HT1080 (cell line): ENCODE data around the gene FUBP3. TPM values are rescaled to one million over a fixed set of nuclear protein-coding genes. Genes with fewer than 3 reads are reported as not detected.

Experiments used
- DNase-seq: peaks from one replicate; pipeline ENCODE4 v3.0.0-alpha.2; 2015; ENCODE audit warnings: low read depth
- polyA plus RNA-seq, 2 experiments: library from polyadenylated mRNA; depleted of rRNA; stranded (reverse); fragments of >200 nt; gene quantifications; 2 replicates each; pipeline ENCODE4 v1.2.3, GENCODE V29; 2015
- total RNA-seq: library from RNA; depleted of rRNA; stranded (reverse); fragments of >200 nt; shearing (Covaris generic); gene quantifications from 2 replicates; pipeline ENCODE4 v1.2.3, GENCODE V29; 2014; rRNA removed

FUBP3 gene, protein sequence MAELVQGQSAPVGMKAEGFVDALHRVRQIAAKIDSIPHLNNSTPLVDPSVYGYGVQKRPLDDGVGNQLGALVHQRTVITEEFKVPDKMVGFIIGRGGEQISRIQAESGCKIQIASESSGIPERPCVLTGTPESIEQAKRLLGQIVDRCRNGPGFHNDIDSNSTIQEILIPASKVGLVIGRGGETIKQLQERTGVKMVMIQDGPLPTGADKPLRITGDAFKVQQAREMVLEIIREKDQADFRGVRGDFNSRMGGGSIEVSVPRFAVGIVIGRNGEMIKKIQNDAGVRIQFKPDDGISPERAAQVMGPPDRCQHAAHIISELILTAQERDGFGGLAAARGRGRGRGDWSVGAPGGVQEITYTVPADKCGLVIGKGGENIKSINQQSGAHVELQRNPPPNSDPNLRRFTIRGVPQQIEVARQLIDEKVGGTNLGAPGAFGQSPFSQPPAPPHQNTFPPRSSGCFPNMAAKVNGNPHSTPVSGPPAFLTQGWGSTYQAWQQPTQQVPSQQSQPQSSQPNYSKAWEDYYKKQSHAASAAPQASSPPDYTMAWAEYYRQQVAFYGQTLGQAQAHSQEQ
- total RNA-seq, result 113 TPM in 2 replicates
- 76.4 and 97.7 TPM in 2 replicates for polyA plus RNA-seq (2015; cell fraction: cytosol; rRNA removed)
- polyA plus RNA-seq (2015; cell fraction: nucleus; rRNA removed), result 88.8 and 104 TPM in 2 replicates

DNA sequence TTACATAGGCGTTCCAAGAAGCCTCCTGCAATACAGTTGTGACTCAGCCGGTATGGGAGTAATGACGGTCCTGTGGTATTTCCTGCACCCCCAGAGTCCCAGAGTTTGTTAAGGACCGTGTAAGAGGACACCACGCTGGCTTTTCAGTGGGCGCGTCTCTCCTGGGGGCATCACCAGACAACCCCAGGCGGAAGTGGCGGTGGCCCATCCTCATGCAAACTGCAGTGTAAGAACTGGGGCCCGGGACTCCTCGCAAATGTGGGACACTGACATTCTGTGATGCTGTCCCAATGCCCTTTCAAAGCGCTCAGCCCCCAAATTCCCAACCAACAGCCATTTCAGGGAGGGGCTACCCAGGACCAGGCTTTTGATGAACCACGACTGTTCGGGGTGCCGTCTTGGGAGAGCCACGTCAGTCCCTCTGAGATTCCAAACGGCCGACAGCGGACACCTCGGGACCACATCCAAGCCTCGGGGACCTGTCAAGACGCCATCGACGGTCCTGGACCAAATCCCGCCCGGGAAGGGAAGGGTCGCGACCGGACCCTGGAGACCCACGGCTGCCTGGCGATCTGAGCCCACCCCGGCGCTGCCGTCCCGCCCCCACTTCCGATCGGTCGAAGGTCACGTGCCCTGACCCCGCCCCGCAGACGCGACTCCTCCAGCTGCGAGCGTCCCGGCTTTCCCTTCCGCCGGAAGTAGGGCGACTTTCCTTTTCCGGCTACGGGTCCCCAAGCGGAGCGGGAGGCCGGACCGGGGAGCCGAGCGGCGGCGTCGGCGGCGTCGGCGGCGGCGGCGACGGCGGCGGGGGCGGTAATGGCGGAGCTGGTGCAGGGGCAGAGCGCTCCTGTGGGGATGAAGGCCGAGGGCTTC lies at the start of gene FUBP3:
Gene FUBP3, plus strand, starts transcription at position 713 of the 873 bp plus-strand sequence. Its CDS starts 104 bp downstream, at position 817.
- peak; percentile 92 for DNase-seq

DNA sequence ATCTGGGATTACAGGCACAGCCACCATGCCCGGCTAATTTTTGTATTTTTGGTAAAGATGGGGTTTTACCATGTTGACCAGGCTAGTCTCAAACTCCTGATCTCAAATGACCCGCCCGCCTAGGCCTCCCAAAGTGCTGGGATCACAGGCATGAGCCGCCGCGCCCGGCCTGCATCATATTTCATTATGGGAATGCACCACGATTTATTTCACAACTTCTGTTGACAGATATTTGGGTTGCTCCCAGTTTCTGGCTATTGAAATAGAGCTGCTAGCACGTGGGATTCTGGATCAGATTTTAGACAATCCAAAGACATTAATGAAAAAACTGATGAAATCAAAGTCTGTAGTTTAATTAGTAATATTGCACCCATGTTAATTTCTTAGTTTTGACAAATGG lies 48.4 kb upstream of the FUBP3 start:
- DNase-seq, result no peak

DNA sequence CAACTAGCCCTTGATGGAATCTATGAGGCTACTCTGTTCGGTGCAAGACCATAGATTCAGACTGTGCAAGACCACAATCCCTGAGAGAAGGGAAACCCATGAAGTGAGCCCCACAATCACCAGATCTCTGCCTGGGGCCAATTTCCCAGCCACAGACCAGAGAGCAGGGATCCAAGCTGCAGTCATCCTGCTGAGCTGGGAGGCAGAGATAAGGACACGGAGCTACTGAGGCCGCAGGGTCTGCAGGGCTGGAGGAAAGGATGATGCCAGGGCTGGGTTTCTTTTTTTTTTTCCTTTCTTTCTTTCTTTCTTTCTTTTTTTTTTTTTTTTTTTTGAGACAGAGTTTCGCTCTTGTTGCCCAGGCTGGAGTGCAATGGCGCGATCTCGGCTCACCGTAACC lies 47.7 kb upstream of the FUBP3 start:
- no peak for DNase-seq

DNA sequence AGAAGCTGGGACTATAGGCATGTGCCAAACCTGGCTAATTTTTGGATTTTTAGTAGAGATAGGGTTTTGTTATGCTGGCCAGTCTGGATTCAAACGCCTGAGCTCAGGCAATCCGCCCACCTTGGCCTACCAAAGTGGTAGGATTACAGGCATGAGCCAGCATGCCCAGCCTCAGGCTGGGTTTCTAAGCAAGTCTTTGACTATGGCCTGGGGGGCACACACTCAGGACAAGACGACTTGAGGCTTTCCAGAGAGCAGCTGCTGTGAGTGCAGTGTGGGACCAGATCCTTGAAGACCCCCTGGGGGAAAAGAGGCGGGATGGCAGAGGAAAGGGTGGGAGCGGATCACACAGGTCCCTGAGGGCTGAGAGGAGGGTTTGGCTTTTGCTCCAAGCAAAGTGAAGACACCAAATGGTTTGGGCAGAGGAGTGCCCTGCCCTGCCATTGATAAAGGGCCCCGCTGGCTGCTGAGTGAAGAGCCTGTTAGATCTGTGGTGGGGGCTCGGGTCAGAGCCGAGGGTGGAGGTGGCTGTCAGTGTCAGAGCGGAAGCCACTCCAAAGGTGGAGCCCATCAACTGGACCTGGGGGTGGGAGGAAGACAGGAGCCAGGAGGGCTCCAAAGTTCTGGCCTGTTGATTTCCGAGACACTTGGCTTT lies 46.8 kb upstream of the FUBP3 start:
- no peak for DNase-seq

DNA sequence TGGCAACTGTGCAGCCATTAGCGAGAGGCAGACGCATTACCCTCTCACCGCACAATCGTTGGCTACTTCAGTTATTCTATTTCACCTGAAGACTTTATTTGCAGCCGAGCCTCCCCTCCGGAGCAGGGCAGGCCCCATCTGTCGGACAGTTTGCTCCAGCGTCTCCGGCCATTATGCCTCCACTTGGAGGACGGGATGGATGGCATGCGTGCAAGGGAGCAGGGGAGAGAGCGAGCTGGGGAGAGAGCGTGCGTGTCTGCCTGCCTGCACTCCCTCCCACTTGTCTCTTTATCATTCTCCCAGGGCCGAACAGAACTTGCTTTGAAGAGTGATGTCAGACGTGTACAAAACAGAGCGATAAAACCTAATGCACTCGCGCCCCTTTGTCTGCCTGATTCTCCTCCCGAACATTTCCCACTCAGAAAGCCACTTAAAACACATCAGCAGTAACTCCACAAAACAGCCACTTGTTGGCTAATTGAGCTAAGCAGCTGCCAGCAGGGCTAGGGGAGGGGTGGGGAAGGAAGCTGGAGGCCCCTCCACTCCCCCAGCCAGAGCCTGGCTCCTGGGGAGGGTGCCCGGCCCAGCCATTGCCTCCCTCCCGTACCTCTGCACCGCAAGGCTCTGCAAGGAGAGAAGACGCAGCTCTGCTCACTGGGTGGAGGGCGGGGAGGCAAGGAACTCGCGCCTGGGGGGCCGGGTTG lies 43.4 kb upstream of the FUBP3 start:
- no peak for DNase-seq

DNA sequence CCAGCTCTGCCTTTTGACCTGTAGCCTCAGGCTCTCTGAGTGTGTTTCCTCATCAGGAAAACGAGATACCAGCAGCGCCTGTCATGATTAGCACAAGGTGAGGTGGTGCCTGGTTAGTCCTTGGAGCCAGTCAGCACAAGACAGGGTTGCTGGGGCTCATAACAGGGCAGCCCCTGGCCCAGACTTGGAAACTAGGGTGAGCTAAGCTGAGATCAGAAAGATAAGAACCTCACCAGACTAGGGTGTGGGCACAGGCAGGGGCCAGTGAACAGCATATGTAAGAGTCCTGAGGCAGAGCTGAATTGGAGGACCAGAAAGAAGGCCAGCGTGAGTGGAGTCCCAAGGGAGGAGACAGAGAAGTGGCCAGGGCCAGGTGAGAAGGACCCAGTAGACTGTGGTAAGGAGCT lies 42.7 kb upstream of the FUBP3 start:
- no peak for DNase-seq

DNA sequence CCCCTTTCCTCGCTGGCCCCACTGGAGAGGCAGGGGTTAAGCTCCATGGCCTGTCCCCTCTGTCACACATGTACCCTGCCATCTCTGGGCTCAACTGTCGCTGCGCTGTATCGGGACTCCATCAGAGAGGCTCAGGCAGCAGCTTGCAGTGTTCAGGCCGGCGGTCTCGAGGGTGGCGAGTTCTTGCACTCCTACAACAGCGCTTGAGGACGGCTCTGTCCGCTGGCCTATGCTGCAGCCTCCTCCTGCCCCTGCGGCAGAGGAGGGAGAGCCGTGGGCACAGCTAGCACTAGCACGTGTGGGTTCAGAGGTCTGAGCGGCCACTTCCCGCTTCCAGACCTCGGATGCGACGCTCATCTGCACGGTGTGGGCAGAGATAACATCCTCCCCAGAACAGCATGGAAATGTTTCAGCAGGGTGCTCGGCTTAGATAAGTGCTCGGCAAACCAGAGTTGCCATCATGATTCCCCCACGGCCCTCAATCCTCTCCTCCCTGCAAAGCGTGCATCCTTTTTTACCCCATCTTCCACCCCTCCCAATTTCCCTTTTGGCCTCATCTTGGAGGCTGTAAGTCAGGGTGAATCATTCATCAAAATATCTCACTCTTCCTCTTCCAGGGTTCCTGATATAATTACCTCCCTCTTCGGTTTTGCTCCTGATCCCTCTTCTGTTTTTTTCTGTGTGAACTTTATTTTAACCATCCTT lies 41.9 kb upstream of the FUBP3 start:
- peak; percentile 37 for DNase-seq

DNA sequence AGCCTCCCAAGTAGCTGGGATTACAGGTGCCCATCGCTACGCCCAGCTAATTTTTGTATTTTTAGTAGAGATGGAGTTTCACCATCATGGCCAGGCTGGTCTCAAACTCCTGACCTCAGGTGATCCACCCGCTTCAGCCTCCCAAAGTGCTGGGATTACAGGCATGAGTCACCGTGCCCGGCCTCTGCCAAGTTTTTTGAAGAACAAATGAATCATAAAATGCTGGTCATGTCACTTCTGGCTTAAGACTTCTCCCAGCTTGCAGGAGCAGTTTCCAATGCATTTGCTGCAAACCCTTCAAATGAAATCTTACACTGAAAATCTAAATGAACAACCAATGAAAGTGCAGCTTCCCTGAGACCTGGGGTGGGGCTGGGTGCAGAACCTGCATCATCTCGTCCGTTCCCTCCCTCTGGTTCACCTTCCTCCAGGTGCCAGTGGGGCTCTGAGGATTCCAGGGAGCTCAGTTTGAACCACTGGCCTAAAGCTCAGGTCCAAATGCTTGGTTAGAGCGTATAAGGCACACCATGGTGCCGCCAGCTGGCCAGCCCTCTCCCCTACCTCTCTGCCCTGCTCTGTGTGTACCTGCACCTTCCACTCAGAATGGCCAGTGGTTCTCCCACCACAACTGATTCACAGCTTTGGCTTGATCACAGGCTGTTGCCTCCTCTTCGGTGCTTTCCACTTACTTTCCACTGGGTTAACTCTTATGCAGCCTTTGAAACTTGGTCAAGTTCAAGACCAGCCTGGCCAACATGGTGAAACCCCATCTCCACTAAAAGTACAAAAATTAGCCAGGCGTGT lies 39.8 kb upstream of the FUBP3 start:
- peak; percentile 83 for DNase-seq

DNA sequence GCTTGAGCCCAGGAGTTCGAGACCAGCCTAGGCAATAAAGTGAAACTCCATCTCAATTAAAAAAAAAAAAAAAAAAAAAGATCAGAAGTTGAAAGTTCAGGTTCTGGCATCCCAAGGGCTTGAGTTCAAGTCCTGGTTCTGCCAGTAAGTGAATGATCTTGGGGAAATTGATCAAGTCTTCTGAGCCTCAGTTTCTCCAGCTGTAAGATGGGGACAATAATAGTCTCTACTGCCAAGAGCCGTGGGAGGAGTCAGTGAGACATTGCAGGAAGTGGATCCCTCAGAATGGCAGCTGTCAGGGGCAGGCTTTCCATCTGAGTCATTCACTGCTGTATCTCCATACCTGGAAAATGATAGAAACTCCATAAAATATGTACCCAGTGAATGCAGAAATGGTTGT lies 37.8 kb upstream of the FUBP3 start:
- DNase-seq, result peak; percentile 17

DNA sequence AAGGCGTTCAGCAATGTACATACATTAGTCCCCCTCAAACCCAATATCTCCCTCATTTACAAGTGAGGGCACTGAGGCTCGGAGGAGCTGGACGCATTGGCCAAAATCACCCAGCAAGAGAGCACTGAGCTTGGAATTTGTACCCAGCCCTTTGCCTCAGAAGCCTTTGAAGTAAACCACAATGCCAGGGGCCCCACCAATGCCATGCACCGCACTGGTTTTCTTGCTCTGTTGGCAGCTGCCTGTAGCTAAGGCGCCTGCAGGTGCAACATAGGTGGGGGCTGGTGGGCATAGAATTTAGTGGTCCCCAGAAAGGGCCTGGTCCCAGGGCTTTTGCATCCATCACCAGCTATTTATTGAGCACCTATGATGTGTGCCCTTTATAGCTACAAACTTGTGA lies 37.3 kb upstream of the FUBP3 start:
- no peak for DNase-seq

DNA sequence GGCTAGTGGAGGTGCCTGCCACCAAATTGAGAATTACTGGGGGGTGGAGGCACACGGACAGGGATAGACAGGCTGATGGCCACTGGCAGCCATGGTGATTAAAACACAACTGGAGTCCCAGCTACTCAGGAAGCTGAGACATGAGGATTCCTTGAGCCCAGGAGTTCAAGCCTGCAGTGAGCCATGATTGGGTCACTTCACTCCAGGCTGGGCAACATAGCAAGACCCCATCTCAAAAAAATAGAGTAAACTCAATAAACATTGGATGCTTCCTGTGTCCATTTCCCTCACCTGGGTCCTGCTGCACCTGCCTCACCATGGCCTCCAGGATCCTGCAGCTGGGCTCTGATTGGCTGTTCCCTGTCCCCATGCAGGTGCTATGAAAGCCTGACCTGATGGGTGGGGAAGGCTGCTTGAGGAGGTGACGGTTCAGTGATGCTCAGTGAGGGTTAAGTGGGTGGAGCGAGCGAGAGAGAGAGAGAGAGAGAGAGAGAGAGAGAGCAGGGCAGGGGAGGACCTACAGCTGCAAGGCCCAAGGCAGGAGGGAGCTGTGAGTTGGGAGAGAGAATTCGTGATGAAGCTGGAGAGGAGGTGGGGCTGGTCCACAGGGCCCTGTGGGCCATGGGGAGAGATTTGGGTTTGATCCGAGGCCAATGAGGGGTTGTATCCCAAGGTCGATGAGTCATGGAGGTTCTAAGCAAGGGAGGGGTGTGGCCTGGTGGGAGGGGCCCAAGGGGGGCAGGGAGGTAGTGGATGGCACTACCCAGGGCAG lies 36.7 kb upstream of the FUBP3 start:
- no peak for DNase-seq

DNA sequence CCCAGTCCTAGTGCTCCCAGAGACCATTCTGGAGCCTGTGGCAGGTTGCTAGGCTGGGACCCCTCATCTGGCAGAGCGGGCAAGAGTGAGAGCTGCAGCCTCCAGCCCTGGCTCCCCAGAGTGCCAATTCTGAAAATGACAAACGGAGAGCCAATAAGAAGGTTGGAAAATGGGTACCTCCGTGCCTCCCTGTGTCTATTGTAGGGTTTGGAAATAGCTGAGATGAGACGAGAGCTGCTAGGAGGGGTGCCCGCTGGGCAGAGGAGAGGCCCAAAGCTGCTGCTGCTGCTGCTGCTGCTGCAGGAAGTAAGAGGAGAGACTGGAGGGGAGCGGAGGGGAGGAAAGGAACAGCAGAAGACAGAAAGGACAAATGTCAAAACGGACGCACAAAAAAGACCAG lies 36.0 kb upstream of the FUBP3 start:
- no peak for DNase-seq

DNA sequence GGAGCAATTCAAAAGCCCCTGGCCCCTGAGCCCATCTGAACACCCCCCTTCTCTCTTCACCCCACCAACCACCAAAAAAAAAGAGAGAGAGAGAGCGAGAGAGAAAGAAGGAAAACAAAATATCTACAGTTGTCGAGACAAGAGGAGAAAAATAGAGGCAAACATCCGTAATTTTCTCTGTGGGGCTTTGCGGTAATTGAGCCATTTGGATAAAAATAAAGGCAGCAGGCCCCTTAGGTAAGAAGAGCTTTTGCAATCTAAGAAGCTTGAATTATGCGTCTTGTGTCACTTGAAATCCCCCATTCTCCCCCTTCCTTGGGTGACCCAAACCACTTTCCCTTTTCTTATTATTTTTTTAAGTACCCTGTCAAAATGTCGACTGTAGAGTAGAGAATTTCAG lies 35.5 kb upstream of the FUBP3 start:
- no peak for DNase-seq

DNA sequence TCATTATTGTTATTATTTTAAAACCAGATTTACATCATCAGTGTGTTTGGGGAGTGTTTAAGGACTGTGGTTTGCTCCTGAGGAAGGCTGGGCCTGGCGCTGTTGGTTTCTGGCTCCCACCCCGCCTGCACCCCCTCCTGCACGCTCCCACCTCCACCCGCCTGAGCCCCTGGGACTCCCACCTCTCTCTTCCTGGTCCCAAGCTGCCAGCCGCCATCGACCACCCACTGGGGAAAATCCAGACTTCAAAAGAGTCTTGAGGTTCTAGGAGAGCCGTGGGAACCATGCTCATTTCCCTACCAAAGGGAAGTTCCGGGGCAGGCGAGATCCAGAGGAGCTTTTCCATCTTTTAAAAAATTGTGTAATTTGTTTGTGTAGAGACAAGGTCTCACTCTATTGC lies 35.0 kb upstream of the FUBP3 start:
- no peak for DNase-seq

DNA sequence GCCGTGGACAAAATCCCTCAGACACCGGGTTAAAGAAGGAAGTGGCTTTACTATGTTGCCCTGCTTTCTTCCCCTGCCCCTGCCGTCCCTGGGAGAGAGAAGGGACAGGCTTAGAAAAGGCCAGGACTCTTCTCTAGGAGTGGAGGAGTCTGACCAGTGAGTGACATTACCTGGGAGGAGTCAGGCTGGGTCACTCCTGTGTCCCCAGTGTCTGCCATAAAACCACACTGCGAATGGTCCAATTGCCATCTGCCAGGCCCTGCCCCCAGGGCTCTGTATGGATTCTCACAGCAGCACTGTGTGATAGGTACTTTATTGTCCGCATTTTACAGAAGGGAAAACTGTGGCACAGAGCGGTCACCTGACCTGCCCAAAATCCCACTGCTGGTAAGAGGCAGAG lies 31.3 kb upstream of the FUBP3 start:
- no peak for DNase-seq

DNA sequence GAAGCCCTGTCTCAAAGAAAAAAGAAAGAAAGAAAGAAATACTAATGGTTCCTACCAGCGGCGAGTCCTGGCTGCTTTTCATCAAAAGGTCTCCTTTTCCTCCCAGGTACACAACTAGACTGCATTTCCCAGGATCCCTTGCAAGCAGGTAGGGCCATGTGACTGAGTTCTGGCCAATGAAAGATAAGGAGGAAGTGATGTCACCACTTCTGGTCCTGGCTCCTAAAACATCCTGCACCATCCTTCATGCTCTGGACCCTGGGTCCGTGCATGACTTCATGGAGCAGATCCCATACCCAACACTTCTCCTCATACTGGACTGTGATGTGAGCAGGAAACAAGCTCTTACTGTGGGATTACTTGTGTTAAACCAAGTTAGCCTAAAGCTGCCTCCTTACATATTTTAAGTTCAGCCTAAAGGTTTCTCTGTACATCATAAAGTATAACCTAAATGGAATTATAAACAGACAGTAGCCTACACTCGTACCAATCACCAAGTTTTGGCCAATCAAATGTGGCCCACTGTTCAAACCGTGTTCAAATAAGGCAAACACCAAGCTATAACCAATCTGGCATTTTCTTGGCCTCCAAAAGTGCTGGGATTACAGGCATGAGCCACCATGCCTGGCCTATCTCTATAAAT lies 30.2 kb upstream of the FUBP3 start:
- peak; percentile 43 for DNase-seq

DNA sequence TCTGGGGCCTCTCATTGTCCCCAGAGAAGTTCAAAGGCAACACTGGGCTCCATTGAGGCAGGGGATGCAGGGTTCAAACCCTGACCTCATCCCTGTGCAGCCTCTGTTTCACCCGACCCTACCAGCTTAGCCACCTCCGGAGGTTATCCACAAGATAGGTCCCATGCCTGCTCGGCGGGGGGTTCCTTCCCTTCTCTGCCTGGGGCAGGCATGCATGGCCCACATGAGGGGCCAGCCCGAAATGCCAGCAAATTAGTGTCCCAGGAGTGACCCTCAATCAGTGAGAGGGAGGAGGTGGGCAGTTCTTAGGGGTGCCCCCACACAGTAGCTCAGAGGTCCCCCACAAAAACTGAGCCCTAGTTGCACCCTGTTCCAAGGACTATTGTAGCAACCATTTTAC lies 24.8 kb upstream of the FUBP3 start:
- no peak for DNase-seq

DNA sequence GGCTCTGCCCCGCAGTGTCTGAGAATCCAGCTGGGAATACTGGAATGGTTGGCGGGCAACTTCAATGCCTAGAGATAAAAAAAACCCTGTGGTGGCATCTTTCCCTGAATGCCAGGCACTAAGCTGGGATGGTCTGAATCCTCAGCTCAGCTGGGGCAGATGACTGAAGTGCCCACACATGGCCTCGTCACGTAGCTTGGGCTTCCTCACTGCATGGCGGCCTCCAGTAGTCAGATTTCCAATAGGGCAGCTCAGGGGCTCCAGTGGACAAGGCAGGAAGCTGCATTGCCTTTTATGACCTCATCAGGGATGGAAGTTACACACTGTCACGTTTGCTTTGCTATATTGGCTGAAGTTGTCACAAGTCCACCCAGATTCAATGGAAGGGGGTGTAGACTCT lies 24.3 kb upstream of the FUBP3 start:
- no peak for DNase-seq
